IMR-90 (cell line): ENCODE measurements around the gene ADAMTS5. TPM values are rescaled to one million over a fixed set of nuclear protein-coding genes. Genes with fewer than 3 reads are reported as not detected.

Source experiments
- ATAC-seq: fragments of 200-7000 bp; cut with Tn5 transposase; 2 replicates; pipeline ENCODE4 v1.9.1; 2020; ENCODE audit warnings: low read depth, mild to moderate bottlenecking, moderate library complexity
- BruUV-seq: library from RNA; stranded (reverse); fragments of 400-500 nt; replicated peaks from 2 replicates; lab custom pipeline; 2021; lab: Mats Ljungman, UMichigan
- CTCF ChIA-PET: fragments of 300-600 bp; formaldehyde crosslinking; extraction: SDS; loops from one replicate; lab custom pipeline; 2021; ENCODE audit warnings: antibody characterized with exemption; lab: Yijun Ruan, JAX
- POLR2A ChIA-PET: fragments of 300-600 bp; sonication (Branson Sonifier 250); formaldehyde crosslinking; loops from one replicate; lab custom pipeline; 2022; ENCODE audit warnings: antibody characterized with exemption; ENCODE audit not compliant: unreplicated experiment; lab: Charles Lee
- DNase-seq: peaks from one replicate; pipeline ENCODE4 v3.0.0; 2013
- H2AFZ ChIP-seq: replicated peaks from 2 replicates; pipeline ENCODE3; 2013; ENCODE audit warnings: low read length, mild to moderate bottlenecking; ENCODE audit not compliant: poor library complexity
- H2AK5ac ChIP-seq: 2 replicates; pipeline ENCODE4 v1.6.1; 2013; ENCODE audit warnings: low read depth, low read length, inconsistent platforms
- H2AK9ac ChIP-seq: replicated peaks from 2 replicates; pipeline ENCODE3; 2013; ENCODE audit warnings: mild to moderate bottlenecking, low read depth, low read length, moderate library complexity; ENCODE audit not compliant: poor library complexity
- H2BK120ac ChIP-seq: 2 replicates; pipeline ENCODE4 v1.6.1; 2013; ENCODE audit warnings: low read depth, low read length, inconsistent platforms
- H2BK15ac ChIP-seq: 3 replicates; pipeline ENCODE4 v1.6.1; 2013; ENCODE audit warnings: low read depth, low read length, inconsistent platforms
- H2BK20ac ChIP-seq: 2 replicates; pipeline ENCODE4 v1.6.1; 2013; ENCODE audit warnings: low read depth, mild to moderate bottlenecking, inconsistent platforms, low read length, moderate library complexity
- H2BK5ac ChIP-seq: 2 replicates; pipeline ENCODE4 v1.6.1; 2013; ENCODE audit warnings: mild to moderate bottlenecking, low read depth, low read length, inconsistent platforms; ENCODE audit not compliant: poor library complexity, severe bottlenecking
- H3K14ac ChIP-seq: replicated peaks from 2 replicates; pipeline ENCODE4 v1.6.1; 2013; ENCODE audit warnings: low read depth, low read length, inconsistent platforms
- H3K18ac ChIP-seq: 2 replicates; pipeline ENCODE4 v1.6.1; 2013; ENCODE audit warnings: low read depth, low read length, control low read depth
- H3K23ac ChIP-seq: 2 replicates; pipeline ENCODE4 v1.6.1; 2013; ENCODE audit warnings: low read depth, low read length, inconsistent platforms
- H3K27ac ChIP-seq: 2 replicates; pipeline ENCODE4 v1.5.1; 2013; ENCODE audit warnings: mild to moderate bottlenecking, control low read depth, low read length; ENCODE audit not compliant: insufficient read depth
- H3K27me3 ChIP-seq: 2 replicates; pipeline ENCODE4 v1.6.1; 2013; ENCODE audit warnings: low read length; ENCODE audit not compliant: control insufficient read depth, insufficient read depth
- H3K36me3 ChIP-seq: 2 replicates; pipeline ENCODE4 v1.6.1; 2013; ENCODE audit warnings: low read length, mixed read lengths; ENCODE audit not compliant: control insufficient read depth, insufficient read depth
- H3K4ac ChIP-seq: 2 replicates; pipeline ENCODE4 v1.6.1; 2013; ENCODE audit warnings: low read depth, low read length, inconsistent platforms
- H3K4me1 ChIP-seq: 2 replicates; pipeline ENCODE4 v1.6.1; 2013; ENCODE audit warnings: low read length, mixed read lengths; ENCODE audit not compliant: control insufficient read depth, insufficient read depth
- H3K4me2 ChIP-seq: 2 replicates; pipeline ENCODE4 v1.6.1; 2013; ENCODE audit warnings: low read depth, mild to moderate bottlenecking, control low read depth, low read length, moderate library complexity
- H3K4me3 ChIP-seq: 2 replicates; pipeline ENCODE4 v1.5.1; 2013; ENCODE audit warnings: low read depth, mild to moderate bottlenecking, control low read depth, low read length, moderate library complexity; ENCODE audit not compliant: insufficient read depth
- H3K56ac ChIP-seq: 2 replicates; pipeline ENCODE4 v1.6.1; 2013; ENCODE audit warnings: low read length, inconsistent platforms; ENCODE audit not compliant: insufficient read depth; ENCODE audit errors: extremely low read depth
- H3K79me1 ChIP-seq, 2 experiments: 2 replicates each; pipeline ENCODE4 v1.6.1; 2013; ENCODE audit warnings: low read length in 2 of 2, inconsistent platforms in 1 of 2, low read depth in 1 of 2
- H3K9ac ChIP-seq: 2 replicates; pipeline ENCODE4 v1.6.1; 2013; ENCODE audit warnings: low read depth, low read length, control low read depth
- H3K9me1 ChIP-seq: 2 replicates; pipeline ENCODE4 v1.6.1; 2013; ENCODE audit warnings: low read length, inconsistent platforms; ENCODE audit not compliant: insufficient read depth
- H3K9me3 ChIP-seq: 2 replicates; pipeline ENCODE4 v1.6.1; 2013; ENCODE audit warnings: low read length; ENCODE audit not compliant: control insufficient read depth, insufficient read depth
- H4K20me1 ChIP-seq: 2 replicates; pipeline ENCODE4 v1.6.1; 2013; ENCODE audit warnings: low read length, inconsistent platforms; ENCODE audit not compliant: insufficient read depth
- H4K5ac ChIP-seq: 2 replicates; pipeline ENCODE4 v1.6.1; 2013; ENCODE audit warnings: mild to moderate bottlenecking, low read depth, low read length, control low read depth
- H4K8ac ChIP-seq, 2 experiments: 2 replicates each; pipeline ENCODE4 v1.6.1; 2013; ENCODE audit warnings: low read depth in 2 of 2, low read length in 2 of 2, control low read depth in 1 of 2, inconsistent platforms in 1 of 2
- H4K91ac ChIP-seq: 2 replicates; pipeline ENCODE4 v1.6.1; 2013; ENCODE audit warnings: low read depth, low read length, inconsistent platforms; ENCODE audit not compliant: insufficient read depth
- BHLHE40 ChIP-seq: fragments of 150-350 bp; IDR thresholded peaks from 2 replicates; pipeline ENCODE4 v1.6.1; 2016; ENCODE audit warnings: mild to moderate bottlenecking, low read depth, low read length
- CHD1 ChIP-seq: IDR thresholded peaks from 2 replicates; pipeline ENCODE4 v1.6.1; 2012; ENCODE audit warnings: low read depth, low read length, improper control_type of control experiment
- CTCF ChIP-seq: conservative IDR thresholded peaks from 2 replicates; pipeline ENCODE4 v1.5.1; 2012; ENCODE audit warnings: mild to moderate bottlenecking, low read depth, low read length, improper control_type of control experiment
- ELK1 ChIP-seq: fragments of 150-350 bp; IDR thresholded peaks from 2 replicates; pipeline ENCODE4 v1.6.1; 2016; ENCODE audit warnings: low read depth, mild to moderate bottlenecking, low read length, moderate library complexity, borderline replicate concordance
- MAZ ChIP-seq: IDR thresholded peaks from 2 replicates; pipeline ENCODE4 v1.6.1; 2012; ENCODE audit warnings: low read depth, mild to moderate bottlenecking, low read length, improper control_type of control experiment, moderate library complexity, borderline replicate concordance
- MXI1 ChIP-seq: IDR thresholded peaks from 2 replicates; pipeline ENCODE4 v1.6.1; 2012; ENCODE audit warnings: low read depth, mild to moderate bottlenecking, low read length, moderate library complexity, borderline replicate concordance
- RCOR1 ChIP-seq: IDR thresholded peaks from 2 replicates; pipeline ENCODE4 v1.6.1; 2012; ENCODE audit warnings: mild to moderate bottlenecking, low read length, improper control_type of control experiment; ENCODE audit not compliant: insufficient replicate concordance
- RFX5 ChIP-seq: IDR thresholded peaks from 2 replicates; pipeline ENCODE4 v1.8.0; 2012; ENCODE audit warnings: low read depth, mild to moderate bottlenecking, low read length, moderate library complexity
- SMC3 ChIP-seq: fragments of 150-350 bp; IDR thresholded peaks from 2 replicates; pipeline ENCODE4 v1.6.1; 2016; ENCODE audit warnings: low read depth, mild to moderate bottlenecking, antibody characterized with exemption, low read length, moderate library complexity
- WGBS, 2 experiments: methylation state at CpG; one replicate each; pipeline versions ENCODE4 v1.1.5 to v1.1.7; 2013; ENCODE audit warnings: missing lambda C conversion rate in 2 of 2; ENCODE audit not compliant: insufficient read length in 1 of 2; ENCODE audit errors: extremely low coverage in 2 of 2; 5-methylcytosine and 5-hydroxymethylcytosine counted together
- dilution Hi-C: fragments of 300-500 bp; cut with HindIII; formaldehyde crosslinking; loops from one replicate; pipeline ENCODE4 v1.14.3; 2018; ENCODE audit warnings: low sequenced_read_pairs; ENCODE audit not compliant: unreplicated experiment
- in situ Hi-C: fragments of 300-500 bp; cut with MboI; formaldehyde crosslinking; loops from 3 replicates; pipeline ENCODE4 v1.14.3; 2019; ENCODE audit warnings: low sequenced_read_pairs, inconsistent platforms, mixed read lengths
- intact Hi-C: fragments of 100-400 bp; cut with micrococcal nuclease; formaldehyde crosslinking; loops from 2 replicates; pipeline ENCODE4 v1.10.0; 2022
- polyA plus RNA-seq, 3 experiments: library from polyadenylated mRNA; depleted of rRNA; stranded (reverse); fragments of >200 nt; gene quantifications; 2 replicates each; pipeline ENCODE4 v1.2.3, GENCODE V29; 2012; ENCODE audit warnings: low replicate concordance in 1 of 3
- total RNA-seq: library from RNA; depleted of rRNA; stranded (reverse); fragments of >200 nt; gene quantifications from 2 replicates; pipeline ENCODE4 v1.2.3, GENCODE V29; 2012
- TF ChIP-seq, protein P1 (sequence below): fragments of 150-350 bp; IDR thresholded peaks from 2 replicates; pipeline ENCODE4 v1.6.1; 2017; ENCODE audit warnings: mild to moderate bottlenecking, antibody characterized with exemption, low read length, low read depth

The ADAMTS5 gene
- total and polyA plus RNA-seq, 2 of the 4 experiments (the other 2 are of a cell fraction): 0.54 to 0.58 TPM

- no peak overlapping the region for H3K4me3 ChIP-seq
- H3K9ac ChIP-seq: no peak overlapping the region
- no peak overlapping the region for H3K18ac ChIP-seq
- peaks cover 23% of the 10 kb centered on the region for H3K36me3 ChIP-seq
- no peaks in the 10 kb centered on the region for H3K79me1 ChIP-seq
- ChIA-PET CTCF (interaction anchor here (1.0 kb wide), 1 partner anchor 67 kb away, joined by 4 read pairs; no protein-coding TSS in a partner anchor), POLR2A (interaction anchor here (0.5 kb wide), 1 partner anchor 151 kb away, joined by 5 read pairs; no protein-coding TSS in a partner anchor)
- no peak overlapping the region for H4K5ac ChIP-seq
- H3K9me1 ChIP-seq: peaks cover 3% of the 10 kb centered on the region; the same call in 1 of the 2 replicates
- in situ Hi-C loops: no loop called here
- H2AK5ac ChIP-seq: no peak overlapping the region
- no peak overlapping the region for H2AFZ ChIP-seq
- no peak overlapping the region for H3K27ac ChIP-seq
- no peak overlapping the region for H2BK5ac ChIP-seq
- ATAC-seq (no peak), DNase-seq (no peak)
- H2BK120ac ChIP-seq: no peak overlapping the region
- no peaks in the 10 kb centered on the region for H3K27me3 ChIP-seq
- no peak overlapping the region for H3K23ac ChIP-seq
- no peak overlapping the region for H3K4me2 ChIP-seq
- H3K14ac ChIP-seq: no peak overlapping the region
- dilution Hi-C loops: no loop called here
- intact Hi-C loops: no loop called here
- H4K91ac ChIP-seq: no peak overlapping the region
- H3K9me3 ChIP-seq: no peaks in the 10 kb centered on the region
- H2BK20ac ChIP-seq: no peak overlapping the region
- H4K8ac ChIP-seq: no peak overlapping the region
- H2BK15ac ChIP-seq: no peak overlapping the region
- 0 out of 2 replicates have a peak, but pooled peaks cover 2% of the 10 kb centered on the region for H3K4me1 ChIP-seq
- no peak overlapping the region for H3K4ac ChIP-seq
- WGBS, 2 experiments: 100% methylated on average over 3 of the region's 11 CpGs; no CpG with 5 or more reads in 1 of the 2 experiments
- TF ChIP-seq BHLHE40 (no peak), ELK1 (no peak), SMC3 (no peak), CTCF (no peak), RCOR1 (no peak), RFX5 (no peak), CHD1 (no peak), MXI1 (no peak), MAZ (no peak)
- TF ChIP-seq, protein P1, sequence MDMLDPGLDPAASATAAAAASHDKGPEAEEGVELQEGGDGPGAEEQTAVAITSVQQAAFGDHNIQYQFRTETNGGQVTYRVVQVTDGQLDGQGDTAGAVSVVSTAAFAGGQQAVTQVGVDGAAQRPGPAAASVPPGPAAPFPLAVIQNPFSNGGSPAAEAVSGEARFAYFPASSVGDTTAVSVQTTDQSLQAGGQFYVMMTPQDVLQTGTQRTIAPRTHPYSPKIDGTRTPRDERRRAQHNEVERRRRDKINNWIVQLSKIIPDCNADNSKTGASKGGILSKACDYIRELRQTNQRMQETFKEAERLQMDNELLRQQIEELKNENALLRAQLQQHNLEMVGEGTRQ: no peak
- no peaks in the 10 kb centered on the region for H4K20me1 ChIP-seq
- H3K56ac ChIP-seq: no peak overlapping the region
- BruUV-seq: no TSS peak
- no peak overlapping the region for H2AK9ac ChIP-seq
These were observed 32.5 kb downstream of the ADAMTS5 start for GRCh38 chr21:26934383-26934782.
